Stimulated activated CD4-positive, alpha-beta T cell treated with anti-CD3 and anti-CD28 coated beads, Interleukin-4, amount 100 ng/mL, for 4 hours (primary cell): ENCODE results near the gene CNBP.
"Not testable (repeated sequence)": the region's sequence is repeated elsewhere in the genome, so short reads cannot be mapped to it uniquely, and the experiment has no call there.

ENCODE experiments used
- DNase-seq, 2 experiments: peaks; one replicate each; pipeline ENCODE4 v3.0.0-alpha.2; 2020

CNBP gene

DNA sequence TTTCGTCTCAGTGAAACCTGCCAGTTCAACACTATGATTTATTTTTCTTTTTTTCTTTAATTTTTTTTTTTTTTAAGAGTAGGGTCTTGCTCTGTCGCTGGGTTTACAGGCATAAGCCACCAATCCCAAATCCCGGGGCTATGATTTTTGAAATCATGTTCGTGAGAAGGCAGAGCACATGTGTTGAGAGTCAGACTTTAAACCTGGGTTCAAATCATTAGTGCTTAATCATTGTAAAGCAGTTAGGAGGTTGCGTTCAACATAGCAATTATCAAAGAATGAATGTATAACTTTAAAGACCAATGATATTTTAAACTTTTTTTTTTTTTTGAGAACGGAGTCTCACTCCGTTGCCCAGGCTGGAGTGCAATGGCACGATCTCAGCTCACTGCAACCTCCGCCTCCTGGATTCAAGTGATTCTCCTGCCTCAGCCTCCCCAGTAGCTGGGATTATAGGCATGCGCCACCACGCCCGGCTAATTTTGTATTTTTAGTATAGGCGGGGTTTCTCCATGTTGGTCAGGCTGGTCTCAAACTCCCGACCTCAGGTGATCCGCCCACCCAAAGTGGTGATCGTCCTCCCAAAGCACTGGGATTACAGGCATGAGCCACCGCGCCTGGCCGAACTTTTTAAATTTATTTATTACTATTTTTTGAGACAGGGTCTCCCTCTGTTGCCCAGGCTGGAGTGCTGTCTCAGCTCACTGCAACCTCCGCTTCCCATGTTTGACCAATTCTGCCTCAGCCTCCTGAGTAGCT, 1.3 kb upstream of the CNBP start:
- not testable (repeated sequence) for DNase-seq

- no peak for DNase-seq
Observed at GRCh38 chr3:129184396-129184657, 631 bp upstream of the CNBP start.

DNA sequence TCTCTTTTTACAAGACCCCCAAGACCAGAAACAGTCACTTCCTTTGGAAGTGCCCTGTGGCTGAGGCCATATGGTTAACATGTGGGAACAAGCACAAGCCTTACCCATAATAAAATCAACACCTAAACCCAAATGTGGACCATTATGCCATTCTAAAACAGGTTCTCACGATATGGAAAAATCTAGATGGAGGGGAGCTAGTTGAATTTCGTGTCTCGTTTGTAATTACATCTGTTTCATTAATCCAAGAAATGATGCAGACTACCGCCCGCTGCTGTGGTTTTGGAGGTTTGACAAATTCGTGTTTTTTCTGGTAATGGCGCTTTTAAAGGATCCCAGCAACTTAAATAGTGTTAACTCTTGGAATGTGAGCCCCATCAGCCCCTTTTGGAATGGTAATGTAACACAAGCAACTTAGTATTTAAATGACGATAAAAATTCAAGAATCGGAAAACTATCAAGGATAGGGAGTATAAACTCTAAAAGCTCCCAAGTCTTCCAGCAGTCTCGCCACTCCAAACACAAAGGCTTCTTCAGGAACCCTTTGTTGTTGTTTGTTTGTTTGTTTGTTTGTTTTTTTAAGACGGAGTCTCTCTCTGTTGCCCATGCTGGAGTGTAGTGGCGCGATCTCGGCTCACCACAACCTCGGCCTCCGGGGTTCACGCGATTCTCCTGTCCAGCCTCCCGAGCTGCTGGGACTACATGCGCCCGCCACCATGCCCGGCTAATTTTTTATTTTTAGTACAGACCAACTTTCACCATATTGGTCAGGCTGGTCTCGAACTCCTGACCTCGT, 1.1 kb downstream of the CNBP start:
- DNase-seq: peak in 1 of 2 experiments; percentile 25

DNA sequence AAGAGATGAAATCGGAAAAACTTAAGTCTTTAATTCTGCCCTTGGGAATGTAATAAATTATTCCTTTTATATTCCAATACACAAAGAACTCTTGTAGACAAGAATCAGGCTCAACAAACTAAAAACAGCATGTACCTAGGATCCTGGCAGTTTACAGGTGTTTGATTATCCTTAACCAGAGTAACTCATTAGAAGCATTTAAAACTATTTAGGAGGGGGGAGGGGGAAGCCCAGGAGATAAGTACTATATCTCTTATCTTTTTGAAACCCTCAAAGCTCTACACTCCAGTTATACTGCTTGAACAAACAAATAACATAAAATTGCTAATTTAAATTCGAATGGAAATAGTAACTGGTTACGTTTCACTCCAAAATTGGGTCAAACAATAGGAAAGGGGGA, 1.9 kb downstream of the CNBP start:
- DNase-seq: no peak

DNA sequence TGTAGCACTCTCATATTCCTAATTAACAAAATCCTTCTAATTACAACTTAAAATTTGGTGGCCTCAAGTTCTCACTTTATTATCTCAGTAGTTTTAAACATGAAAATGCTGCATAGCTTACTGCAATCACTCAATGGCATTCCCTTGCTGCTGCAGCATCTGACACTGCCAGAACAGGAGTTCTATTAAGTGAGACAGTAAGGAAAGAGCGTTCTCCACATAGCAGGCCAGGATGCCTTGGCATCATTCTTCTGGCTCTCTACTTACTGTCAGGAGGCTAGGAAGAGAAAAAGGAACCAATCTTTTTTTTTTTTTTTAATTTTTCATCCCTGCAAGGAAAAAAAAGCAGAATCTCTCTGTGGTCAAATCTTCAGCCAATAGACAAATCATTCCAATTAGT, 3.2 kb downstream of the CNBP start:
- DNase-seq: no peak

DNA sequence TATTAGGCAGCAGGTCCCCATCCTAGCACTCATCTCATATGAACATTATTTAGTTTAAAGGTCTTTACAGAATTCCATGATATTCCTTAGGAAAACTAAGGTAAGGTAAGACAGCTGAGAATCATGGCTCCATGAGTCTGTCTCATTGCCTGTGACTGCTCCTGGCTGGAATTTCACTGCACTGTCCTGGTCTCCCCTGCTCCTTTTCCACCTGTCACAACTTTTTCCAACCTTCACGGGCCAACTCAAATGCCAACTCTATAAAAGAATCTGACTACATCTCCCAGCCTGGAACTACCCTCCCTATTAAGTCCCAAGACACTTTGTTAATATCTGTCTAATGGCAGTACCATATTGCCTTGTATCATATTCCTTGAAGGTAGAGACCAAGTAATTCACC, 7.6 kb downstream of the CNBP start:
- DNase-seq: no peak

DNA sequence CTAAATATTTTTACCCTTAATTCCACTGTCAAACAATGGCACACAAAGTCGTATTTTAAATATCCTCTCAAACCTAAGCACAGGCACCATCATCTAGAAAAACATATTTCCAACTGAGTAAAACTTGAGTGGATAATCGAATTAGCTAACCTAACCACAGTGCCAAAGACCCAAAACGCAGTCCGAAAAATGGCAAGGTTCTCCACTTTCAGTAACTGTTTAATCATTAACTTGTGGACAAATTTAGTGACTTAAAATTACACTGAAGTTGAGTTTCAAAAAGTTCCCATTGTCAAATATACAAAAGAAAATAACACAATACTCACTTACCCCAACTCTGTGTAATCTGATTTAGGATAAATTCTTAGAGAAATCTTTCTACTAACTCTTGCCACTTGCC, 10.0 kb downstream of the CNBP start:
- no peak for DNase-seq

- DNase-seq: no peak
Observed at GRCh38 chr3:129173206-129173605, 10.5 kb downstream of the CNBP start.

GRCh38 chr3:129166579-129167332, 16.9 kb downstream of the CNBP start:
- DNase-seq: no peak

GRCh38 chr3:129165594-129165993, 18.1 kb downstream of the CNBP start:
- not testable (repeated sequence) for DNase-seq

DNA sequence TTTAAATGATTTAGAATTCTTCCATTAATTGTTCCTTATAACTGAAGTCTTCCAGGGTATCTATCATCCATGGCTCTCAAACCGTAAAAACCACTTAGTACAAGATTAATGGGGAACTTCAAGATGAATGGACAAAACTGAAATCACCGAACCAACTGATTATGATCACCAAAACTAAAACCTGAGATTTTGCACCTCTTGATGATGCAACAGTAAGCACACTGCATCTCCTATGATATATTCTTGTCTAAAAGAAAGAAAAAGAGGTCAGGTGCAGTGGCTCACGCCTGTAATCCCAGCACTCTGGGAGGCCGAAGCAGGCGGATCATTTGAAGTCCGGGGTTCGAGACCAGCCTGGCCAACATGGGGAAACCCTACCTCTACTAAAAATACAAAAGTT, 19.2 kb downstream of the CNBP start:
- no peak for DNase-seq

- no peak for DNase-seq
Observed at GRCh38 chr3:129162729-129163579, 20.7 kb downstream of the CNBP start.

DNA sequence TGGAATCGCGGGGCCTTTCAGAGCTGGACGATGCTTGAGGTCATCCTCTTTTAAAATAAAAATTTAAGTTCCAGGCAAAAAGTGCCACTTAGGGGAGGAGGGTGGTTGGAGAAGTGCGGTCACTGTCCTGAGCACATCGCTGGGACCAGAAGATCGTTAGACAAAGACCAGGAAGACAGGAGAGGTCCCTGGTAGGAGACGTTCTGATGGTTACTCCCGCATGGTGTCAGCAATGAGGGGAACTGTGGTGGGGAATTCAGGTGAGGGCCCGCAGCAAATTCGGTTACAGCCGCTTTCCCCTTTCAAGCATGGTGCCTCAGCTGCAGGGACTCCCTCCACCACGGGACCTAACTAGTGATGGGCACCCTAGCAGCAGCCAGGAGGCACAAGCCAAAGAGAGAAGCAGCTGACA, 21.8 kb downstream of the CNBP start:
- peak in 1 of 2 experiments; percentile 25 for DNase-seq

DNA sequence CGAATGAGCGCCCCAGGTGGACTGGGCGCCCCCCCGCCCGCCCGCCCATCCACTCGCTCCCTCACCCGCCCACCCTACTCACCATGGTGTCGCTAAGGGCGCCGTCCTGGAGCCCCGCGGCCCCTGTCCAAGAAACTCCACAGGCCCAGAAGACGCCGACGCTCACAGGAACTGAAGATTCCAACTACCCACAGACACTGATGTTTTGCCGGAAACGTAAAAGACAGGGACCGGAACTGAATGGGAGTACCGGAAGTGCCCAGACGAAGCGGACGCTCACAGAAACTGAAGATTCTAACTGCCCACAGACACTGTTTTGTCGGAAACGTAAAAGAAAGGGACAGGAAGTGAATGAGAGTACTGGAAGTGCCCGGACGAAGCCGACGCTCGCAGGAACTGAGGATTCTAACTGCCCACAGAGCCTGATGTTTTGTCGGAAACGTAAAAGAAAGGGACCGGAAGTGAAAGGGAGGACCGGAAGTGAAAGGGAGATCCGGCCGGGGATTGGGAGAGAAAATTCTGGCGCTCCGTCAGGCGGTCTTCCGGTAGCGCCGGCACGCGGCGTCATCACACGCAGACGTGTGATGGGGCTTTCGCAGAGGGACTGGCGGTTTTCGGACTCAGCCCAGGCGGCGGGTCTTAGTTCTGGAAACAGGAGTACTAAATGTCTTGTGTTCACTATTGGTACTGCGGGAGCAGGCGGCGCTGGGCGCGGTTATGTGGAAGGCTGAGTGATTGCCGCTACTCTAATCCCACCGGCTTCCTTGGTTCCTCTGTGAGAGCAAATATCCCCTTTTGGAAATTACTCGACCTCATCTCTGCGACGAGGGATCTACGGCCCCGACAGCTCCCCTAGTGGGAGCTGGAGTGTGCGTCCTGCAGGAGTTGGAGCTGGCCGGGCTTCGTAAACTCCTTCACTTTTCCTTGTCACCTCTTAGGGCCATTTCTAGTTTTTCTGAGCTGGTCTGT, 22.5 kb downstream of the CNBP start, which contains the start of gene ISY1:
ISY1 (minus strand) TSS at position 173 of the 969 bp plus-strand sequence; CDS start at position 85, 88 bp downstream.
- DNase-seq: peak; percentile 77 to 85

DNA sequence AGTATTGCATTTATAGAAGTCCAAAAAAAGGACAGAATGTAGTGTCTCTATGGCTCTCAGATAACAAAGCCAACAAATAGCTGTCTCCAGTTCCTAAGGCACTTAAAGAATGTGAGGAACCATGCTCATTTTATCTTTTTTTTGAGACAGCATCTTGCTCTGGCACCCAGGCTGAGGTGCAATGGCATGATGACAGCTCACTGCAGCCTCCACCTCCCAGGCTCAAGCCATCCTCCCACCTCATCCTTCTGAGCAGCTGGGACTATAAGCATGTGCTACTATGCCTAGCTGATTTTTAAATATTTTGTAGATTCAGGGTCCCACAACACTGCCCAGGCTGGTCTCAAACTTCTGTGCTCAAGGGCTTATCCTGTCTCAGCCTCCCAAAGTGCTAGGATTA, 38.9 kb downstream of the CNBP start:
- no peak for DNase-seq

- not testable (repeated sequence) for DNase-seq
Observed at GRCh38 chr3:129141011-129141410, 42.7 kb downstream of the CNBP start.

- DNase-seq: no peak
Observed at GRCh38 chr3:129139911-129140310, 43.8 kb downstream of the CNBP start.

DNA sequence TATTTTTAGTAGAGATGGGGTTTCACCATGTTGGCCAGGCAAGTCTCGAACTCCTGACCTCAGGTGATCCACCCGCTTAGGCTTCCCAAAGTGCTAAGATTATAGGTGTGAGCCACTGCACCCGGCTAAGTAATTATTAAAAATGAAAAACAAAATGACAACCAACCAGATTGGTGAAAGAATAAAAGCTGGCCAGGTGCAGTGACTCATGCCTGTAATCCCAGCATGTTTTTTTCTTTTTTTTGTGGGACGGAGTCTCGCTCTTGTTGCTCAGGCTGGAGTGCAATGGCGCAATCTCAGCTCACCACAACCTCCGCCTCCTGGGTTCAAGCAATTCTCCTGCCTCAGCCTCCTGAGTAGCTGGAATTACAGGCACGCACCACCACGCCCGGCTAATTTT, 47.4 kb downstream of the CNBP start:
- not testable (repeated sequence) for DNase-seq

DNA sequence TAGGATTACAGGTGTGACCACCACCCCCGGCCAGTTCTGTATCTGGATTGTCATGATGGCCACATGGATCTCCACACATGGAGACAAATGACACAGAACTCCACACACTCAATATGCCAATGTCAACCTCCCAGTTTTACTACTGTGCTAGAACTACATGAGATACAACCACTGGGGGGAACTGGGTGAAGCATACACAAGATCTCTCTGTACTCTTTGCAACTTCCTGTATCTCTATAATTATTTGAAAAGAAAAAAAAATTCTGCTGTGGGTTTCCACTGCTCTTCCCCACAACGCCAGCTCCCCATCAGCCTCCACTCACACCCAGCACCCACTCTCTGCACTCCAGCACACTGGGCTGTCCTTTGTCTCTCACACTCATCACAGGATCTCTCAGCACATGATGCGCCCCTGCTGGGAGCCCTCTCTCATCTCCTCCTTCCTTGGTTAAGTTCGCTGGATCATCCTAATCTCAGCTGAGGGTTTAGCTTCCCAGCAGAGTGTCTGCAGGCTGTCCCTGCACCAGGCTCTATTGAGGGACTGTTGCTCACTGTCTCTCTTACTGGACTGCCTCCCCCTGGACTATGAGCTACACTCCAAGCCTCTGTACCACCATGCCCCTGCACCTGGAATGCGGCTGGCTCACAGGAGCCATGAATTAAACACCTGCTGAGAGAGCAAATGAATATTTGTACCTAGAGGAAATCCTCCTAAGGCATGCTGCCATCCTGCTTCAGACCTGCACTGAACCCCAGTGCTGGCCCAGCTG, 51.4 kb downstream of the CNBP start:
- DNase-seq: no peak

DNA sequence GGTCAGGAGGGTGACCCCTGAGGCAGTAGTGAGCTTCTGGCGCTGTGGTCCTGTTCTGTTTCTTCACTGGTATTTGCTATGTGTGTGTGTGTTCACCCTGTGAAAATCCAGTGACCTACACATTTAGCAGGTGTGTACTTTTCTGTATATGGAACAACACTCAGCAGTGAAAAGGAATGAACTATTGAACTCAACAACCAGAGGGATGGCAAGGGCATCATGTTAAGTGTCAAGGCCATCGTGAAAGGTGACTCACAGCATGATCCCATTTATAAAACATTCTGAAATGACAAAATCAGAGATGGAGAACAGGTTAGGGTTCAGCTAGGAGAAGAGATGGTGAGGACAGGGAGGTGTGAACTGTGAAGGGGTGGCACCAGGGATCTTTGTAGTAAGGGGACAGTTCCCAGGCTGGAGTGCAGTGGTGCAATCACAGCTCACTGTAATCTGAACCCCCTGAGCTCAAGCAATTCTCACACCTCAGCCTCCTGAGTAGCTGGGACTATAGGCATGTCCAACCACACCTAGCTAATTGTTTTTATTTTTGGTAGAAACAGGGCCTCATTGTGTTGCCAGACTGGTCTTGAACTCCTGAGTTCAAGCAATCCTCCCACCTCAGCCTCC, 52.1 kb downstream of the CNBP start:
- DNase-seq: no peak
